Caki2 (cell line): ENCODE data around the gene VAMP3. TPM values are rescaled to one million over a fixed set of nuclear protein-coding genes. Genes with fewer than 3 reads are reported as not detected.
A peak's percentile ranks its signal among the peaks of the same experiment; 100 is the strongest.
"Not testable (repeated sequence)": the region's sequence is repeated elsewhere in the genome, so short reads cannot be mapped to it uniquely, and the experiment has no call there.

Experiments
- DNase-seq: peaks from one replicate; pipeline ENCODE4 v3.0.0-alpha.2; 2015; ENCODE audit warnings: low read depth
- in situ Hi-C: cut with HindIII; loops from 2 replicates; pipeline ENCODE4 v1.10.0; 2016; ENCODE audit warnings: low sequenced_read_pairs, low pct_unique_long_range_greater_than_20kb, mixed read lengths
- total RNA-seq: library from RNA; depleted of rRNA; stranded (reverse); fragments of >200 nt; shearing (Covaris generic); gene quantifications from 2 replicates; pipeline ENCODE4 v1.2.3, GENCODE V29; 2014; ENCODE audit warnings: low replicate concordance; rRNA removed

VAMP3 gene
- total RNA-seq, 1 experiment from 2014 or later, result 65.9 TPM

DNA sequence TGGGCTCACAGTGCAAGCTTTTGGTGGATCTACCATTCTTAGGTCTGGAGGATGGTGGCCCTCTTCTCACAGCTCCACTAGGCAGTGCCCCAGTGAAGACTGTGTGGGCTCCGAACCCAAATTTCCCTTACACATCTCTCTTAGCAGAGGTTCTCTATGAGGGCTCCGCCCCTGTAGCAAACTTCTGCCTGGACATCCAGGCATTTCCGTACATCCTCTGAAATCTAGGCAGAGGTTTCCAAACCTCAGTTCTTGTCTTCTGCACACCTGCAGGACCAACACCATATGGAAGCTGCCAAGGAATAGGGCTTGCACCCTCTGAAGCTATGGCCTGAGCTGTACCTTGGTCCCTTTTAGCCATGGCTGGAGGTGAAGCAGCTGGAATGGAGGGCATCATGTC lies 19.9 kb downstream of the VAMP3 start:
- DNase-seq, in situ Hi-C loops: not testable (repeated sequence)

GRCh38 chr1:7795406-7795805 lies 24.3 kb downstream of the VAMP3 start:
- in situ Hi-C loops, result no loop called here

DNA sequence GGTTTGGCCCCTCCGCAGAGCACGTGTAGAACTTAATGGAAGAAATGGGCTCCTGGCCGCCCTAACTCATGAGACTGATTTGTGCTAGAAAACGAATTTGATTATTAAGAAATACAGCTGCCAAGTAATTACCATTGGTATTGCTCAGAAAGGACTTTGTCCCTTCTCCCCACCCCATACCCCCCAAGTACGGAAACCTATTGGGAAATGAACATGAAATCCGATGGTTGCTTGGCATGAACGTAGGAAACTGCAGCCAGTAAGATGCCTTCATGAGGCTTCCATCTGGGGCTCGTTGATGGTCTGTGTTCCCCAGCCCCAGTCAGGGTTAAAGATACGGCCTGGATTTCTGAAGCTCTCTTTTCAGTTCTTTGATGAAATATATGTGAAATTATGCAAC lies 34.4 kb downstream of the VAMP3 start:
- no peak for DNase-seq
- in situ Hi-C loops, result no loop called here

More at GRCh38 chr1:7795406-7795805, 24.3 kb downstream of the VAMP3 start:
- DNase-seq, result no peak

DNA sequence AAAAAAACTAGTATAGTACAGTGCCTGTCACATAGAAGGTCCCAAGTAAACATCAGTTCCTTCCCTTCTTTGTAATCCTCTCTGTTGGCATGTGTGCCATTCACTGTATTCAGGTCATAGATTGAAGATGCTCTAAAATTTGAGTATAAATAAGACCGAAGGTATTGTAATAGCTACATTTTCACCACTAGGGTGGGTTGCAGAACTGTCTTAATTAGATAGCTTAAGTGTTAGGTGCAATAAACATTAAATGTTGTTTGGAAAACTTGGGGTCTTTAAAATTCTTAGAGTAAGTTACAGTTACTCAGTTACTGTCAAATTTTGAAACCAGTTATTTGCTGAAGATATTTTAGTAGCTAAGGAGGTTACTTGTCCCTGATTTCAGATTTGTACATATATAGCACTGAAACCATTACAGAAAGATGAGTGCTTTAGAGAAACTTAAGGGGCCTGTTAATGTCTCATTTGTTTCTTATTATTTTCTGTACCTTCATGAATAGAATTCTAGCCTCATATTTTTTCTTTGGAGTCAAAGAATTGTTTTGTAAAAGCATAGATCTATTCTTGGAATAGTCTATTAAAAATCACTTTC lies 37.3 kb downstream of the VAMP3 start:
- peak; percentile 21 for DNase-seq

DNA sequence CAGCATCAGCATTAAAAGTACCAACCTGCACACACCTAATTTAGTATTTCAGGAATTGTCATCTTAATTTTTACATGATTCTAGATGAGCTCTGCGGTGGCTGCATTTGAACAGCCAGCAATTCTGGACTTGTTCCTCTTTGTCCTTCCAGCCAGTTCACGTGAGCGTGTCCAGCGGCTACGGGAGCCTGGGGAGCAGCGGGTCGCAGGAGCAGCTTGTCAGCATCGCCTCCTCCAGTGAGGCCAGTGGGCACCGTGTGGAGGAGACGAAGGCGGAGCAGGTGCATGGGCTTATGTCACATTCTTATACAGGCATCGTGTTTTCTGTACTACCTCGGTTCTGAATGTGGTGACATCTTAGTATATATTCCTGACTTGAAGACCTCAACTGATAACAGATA lies 38.6 kb downstream of the VAMP3 start:
- DNase-seq, result no peak
- in situ Hi-C loops, result no loop called here

More for the DNA sequence above, 37.3 kb downstream of the VAMP3 start:
- in situ Hi-C loops, result no loop called here

DNA sequence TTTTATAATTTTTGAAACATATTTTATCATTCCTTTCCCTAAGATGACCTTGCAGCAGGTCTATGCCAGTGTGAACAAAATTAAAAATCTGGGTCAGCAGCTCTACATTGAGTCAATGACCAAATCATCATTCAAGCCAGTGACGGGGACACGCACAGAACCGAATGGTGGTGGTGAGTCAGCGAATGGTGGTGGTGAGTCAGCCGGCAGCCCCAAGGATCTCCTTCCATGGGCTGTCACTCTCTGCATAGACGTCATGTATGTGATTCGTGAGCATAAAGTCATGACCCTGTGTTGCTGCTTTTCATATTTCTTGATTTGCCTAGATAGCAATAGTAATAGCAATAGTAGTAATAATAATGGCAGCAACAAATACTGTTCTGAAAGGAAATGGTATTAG lies 39.3 kb downstream of the VAMP3 start:
- peak; percentile 60 for DNase-seq
- in situ Hi-C loops, result no loop called here

- in situ Hi-C loops, result no loop called here
- no peak for DNase-seq
These were observed 40.4 kb downstream of the VAMP3 start for GRCh38 chr1:7811476-7811875.

DNA sequence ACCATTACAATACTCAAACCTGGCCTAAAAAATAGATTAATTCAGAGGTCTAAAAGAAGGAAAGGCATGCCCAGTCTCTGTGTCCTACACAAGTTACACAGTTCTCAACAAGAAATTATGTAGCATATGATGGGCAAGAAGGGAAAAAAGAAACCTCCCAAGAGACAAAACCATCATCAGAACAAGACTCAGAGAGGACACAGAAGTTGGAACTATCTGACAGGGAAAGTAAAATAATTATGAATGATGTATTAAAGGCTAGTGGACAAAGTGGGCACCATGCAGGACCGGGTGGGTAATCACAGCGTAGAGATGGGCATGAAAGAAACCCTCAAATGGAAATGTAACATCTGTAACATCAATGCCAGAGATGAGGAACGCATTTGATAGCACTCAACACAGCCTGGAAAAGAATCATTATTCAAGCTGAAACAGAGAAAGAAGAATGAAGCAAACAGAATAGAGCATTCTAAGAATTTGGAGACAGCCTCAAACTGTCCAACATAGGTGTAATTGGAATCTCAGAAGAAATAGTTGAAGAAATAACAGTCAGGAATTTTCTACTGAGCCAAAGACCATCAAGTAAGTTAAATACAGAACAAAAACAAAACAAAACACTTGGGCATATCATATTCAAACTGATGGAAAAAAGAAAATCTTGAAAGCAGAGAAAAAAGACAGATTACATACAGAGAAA lies 42.7 kb downstream of the VAMP3 start:
- in situ Hi-C loops, result no loop called here
- DNase-seq, result no peak

GRCh38 chr1:7821282-7821681 lies 50.2 kb downstream of the VAMP3 start:
- in situ Hi-C loops, result no loop called here
- DNase-seq, result no peak

DNA sequence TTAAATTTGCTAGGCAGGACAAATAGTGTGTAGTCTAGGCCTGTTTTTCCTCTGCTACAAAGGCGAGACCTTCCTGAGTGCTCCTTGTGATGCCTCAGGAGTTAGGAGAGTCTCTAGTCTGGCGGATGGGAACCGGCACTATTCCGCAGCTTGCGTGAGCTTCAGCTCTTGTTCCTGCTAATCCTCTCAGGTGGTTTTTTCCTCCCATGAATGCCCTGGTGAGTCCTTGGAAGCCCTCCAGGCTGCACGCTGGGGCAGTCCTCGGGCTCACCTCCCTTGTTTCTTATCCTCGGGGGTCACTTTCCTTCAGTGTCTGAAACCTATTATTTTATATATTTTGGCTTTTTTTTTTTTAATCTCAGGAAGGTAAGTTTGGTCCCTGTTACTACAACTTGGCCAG lies 53.6 kb downstream of the VAMP3 start:
- in situ Hi-C loops, result no loop called here
- no peak for DNase-seq

- DNase-seq, result no peak
- in situ Hi-C loops, result no loop called here
These were observed 55.3 kb downstream of the VAMP3 start for GRCh38 chr1:7826363-7826762.

DNA sequence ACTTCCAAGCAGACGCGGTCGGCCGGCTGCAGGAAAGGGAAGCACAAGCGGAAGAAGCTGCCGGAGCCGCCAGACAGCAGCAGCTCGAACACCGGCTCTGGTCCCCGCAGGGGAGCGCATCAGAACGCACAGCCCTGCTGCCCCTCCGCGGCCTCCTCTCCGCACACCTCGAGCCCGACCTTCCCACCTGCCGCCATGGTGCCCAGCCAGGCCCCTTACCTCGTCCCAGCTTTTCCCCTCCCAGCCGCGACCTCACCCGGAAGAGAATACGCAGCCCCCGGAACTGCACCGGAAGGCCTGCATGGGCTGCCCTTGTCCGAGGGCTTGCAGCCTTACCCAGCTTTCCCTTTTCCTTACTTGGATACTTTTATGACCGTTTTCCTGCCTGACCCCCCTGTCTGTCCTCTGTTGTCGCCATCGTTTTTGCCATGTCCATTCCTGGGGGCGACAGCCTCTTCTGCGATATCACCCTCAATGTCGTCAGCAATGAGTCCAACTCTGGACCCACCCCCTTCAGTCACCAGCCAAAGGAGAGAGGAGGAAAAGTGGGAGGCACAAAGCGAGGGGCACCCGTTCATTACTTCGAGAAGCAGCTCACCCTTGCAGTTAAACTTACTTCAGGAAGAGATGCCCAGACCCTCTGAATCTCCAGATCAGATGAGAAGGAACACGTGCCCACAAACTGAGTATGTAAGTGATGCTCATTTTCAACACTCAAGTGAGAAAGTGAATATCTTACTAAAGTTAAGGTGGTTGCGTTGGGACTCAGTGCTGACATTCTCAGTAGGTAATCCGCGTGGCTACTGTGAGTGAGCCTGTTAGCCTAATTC lies 56.2 kb downstream of the VAMP3 start:
- in situ Hi-C loops, result no loop called here

More for the DNA sequence above, 56.2 kb downstream of the VAMP3 start:
- no peak for DNase-seq

Other genes starting within 250 kb of the VAMP3 start
- 2.5 and 12.5 TPM in 2 replicates for gene PER3, start 13.0 kb downstream of the VAMP3 start, total RNA-seq
- gene UTS2, start 81.8 kb downstream of the VAMP3 start, total RNA-seq, result not detected in 2 replicates
- 0.35 and 0.41 TPM in 2 replicates for gene TNFRSF9, start 169.5 kb downstream of the VAMP3 start, total RNA-seq
- gene PARK7, start 190.4 kb downstream of the VAMP3 start, total RNA-seq, result 173 and 211 TPM in 2 replicates